ENCODE measurements around the gene MPHOSPH9.

GRCh38 chr12:123111498-123112165 is 121.3 kb downstream of the MPHOSPH9 start:
- no peak for TF ChIP-seq POLR2A (IDR thresholded peaks at IDR 0.05)
- TF ChIP-seq, protein P1, sequence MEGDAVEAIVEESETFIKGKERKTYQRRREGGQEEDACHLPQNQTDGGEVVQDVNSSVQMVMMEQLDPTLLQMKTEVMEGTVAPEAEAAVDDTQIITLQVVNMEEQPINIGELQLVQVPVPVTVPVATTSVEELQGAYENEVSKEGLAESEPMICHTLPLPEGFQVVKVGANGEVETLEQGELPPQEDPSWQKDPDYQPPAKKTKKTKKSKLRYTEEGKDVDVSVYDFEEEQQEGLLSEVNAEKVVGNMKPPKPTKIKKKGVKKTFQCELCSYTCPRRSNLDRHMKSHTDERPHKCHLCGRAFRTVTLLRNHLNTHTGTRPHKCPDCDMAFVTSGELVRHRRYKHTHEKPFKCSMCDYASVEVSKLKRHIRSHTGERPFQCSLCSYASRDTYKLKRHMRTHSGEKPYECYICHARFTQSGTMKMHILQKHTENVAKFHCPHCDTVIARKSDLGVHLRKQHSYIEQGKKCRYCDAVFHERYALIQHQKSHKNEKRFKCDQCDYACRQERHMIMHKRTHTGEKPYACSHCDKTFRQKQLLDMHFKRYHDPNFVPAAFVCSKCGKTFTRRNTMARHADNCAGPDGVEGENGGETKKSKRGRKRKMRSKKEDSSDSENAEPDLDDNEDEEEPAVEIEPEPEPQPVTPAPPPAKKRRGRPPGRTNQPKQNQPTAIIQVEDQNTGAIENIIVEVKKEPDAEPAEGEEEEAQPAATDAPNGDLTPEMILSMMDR (IDR thresholded peaks at IDR 0.05), result no peak

Data from uterus (tissue), 2 donors.